ENCODE measurements around the gene CRB2. TPM values are rescaled to one million over a fixed set of nuclear protein-coding genes. Genes with fewer than 3 reads are reported as not detected.
"Not testable (repeated sequence)": the region's sequence is repeated elsewhere in the genome, so short reads cannot be mapped to it uniquely, and the experiment has no call there.

CRB2 gene
- total RNA-seq, 1 donor from 2014 or later = not detected

GRCh38 chr9:123331346-123332060 is 24.5 kb upstream of the CRB2 start:
- Histone ChIP-seq H3K36me3 (ENCODE audit: control insufficient read depth, insufficient read depth, low read length) (no peaks in the 10 kb centered on the region), H3K4me3 (ENCODE audit: low read depth, low read length) (no peak overlapping the region), H3K27me3 (ENCODE audit: control insufficient read depth, insufficient read depth, low read length) (no peaks in the 10 kb centered on the region)
- TF ChIP-seq, protein P1, sequence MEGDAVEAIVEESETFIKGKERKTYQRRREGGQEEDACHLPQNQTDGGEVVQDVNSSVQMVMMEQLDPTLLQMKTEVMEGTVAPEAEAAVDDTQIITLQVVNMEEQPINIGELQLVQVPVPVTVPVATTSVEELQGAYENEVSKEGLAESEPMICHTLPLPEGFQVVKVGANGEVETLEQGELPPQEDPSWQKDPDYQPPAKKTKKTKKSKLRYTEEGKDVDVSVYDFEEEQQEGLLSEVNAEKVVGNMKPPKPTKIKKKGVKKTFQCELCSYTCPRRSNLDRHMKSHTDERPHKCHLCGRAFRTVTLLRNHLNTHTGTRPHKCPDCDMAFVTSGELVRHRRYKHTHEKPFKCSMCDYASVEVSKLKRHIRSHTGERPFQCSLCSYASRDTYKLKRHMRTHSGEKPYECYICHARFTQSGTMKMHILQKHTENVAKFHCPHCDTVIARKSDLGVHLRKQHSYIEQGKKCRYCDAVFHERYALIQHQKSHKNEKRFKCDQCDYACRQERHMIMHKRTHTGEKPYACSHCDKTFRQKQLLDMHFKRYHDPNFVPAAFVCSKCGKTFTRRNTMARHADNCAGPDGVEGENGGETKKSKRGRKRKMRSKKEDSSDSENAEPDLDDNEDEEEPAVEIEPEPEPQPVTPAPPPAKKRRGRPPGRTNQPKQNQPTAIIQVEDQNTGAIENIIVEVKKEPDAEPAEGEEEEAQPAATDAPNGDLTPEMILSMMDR (IDR thresholded peaks at IDR 0.05; ENCODE audit: insufficient read depth, low read length, severe bottlenecking) = no peak
- FAIRE-seq (no peak), DNase-seq (ENCODE audit: low read depth) (no peak)

DNA sequence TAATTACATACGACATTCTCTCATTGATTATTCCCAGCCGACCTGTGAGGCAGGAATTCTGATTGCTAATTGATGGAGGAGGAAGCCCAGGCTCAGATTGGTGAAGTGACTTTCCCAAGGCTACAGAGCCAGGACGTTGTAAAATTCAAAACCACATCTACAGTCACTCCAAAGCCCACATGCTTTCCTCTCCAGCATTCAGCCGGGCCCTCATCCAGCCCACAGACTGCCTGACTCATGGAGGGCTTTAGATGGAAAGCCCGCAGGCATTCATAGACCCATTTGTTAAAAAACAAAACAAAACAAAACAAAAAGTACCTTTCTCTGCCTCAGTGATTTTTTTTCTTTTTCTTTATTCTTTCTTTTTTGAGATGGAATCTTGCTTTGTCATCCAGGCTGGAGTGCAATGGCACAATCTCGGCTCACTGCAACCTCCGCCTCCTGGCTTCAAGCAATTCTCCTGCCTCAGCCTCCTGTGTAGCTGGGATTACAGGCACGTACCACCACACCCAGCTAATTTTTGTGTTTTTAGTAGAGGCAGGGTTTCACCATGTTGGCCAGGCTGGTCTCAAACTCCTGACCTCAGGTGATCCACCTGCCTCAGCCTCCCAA is 22.8 kb upstream of the CRB2 start:
- not testable (repeated sequence) for DNase-seq (ENCODE audit: low read depth); H3K4me3 ChIP-seq (ENCODE audit: low read depth, low read length); H3K27me3 ChIP-seq (ENCODE audit: control insufficient read depth, insufficient read depth, low read length); H3K36me3 ChIP-seq (ENCODE audit: control insufficient read depth, insufficient read depth, low read length); FAIRE-seq

DNA sequence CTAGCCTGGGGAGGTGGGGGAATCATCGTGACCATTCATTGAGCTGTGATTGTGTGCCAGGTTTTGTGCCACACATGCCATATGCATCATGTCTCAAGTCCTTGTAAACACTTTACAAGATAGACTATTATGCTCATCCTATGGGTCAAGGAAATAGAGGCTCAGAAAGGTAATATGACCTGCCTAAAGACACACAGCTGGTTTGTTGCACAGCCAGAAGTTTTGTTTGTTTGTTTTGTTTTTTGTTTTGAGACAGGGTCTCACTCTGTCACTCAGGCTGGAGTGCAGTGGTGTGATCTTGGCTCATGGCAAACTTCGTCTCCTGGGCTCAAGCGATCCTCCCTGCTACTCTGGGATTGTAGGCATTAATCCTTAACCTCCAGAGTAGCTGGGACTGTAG is 21.4 kb upstream of the CRB2 start:
- TF ChIP-seq, protein P1 (IDR thresholded peaks at IDR 0.05; ENCODE audit: insufficient read depth, low read length, severe bottlenecking) = no peak
- no peak for FAIRE-seq
- H3K36me3 ChIP-seq (ENCODE audit: control insufficient read depth, insufficient read depth, low read length) = no peaks in the 10 kb centered on the region
- DNase-seq (ENCODE audit: low read depth) = no peak
- no peaks in the 10 kb centered on the region for H3K27me3 ChIP-seq (ENCODE audit: control insufficient read depth, insufficient read depth, low read length)
- H3K4me3 ChIP-seq (ENCODE audit: low read depth, low read length) = no peak overlapping the region

DNA sequence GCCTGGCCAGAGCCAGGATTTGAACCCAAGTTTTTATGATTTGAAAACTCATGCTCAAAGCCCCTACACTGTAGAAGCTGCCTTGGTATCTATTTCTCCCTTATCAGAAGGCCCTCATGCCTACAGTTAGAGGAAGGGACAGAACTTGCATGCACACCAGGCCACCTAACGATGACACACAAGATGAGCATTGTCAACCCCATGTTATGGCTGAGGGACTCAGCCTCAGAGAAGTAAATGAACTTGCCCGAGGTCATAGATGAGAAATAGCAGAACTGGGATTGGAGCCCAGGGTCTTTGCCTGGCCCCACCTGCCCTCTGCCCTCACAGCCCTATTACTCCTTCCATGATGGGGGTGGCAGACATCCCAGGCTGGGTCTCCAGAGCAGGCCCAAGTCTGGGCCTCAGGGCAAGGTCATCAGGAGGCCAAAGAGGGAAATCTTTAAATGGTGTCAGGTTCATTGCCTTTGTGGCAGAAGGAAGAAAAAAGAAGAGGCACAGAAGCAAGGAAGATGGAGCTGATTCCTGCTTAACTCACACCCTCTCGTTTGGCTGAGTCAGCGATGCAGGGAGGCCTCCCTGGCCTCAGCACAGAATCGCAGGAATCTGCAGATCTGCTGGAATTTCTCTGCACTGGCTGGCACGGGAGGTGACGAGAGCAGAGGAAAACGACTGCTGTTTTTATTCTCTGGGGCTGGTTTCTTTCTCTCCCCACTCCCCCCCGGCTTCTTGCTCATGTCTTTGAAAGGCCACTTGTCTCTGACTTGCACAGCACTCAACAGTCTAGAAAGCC is 20.6 kb upstream of the CRB2 start:
- FAIRE-seq (no peak), DNase-seq (ENCODE audit: low read depth) (peak; percentile 44)
- Histone ChIP-seq H3K36me3 (ENCODE audit: control insufficient read depth, insufficient read depth, low read length) (no peaks in the 10 kb centered on the region), H3K27me3 (ENCODE audit: control insufficient read depth, insufficient read depth, low read length) (no peaks in the 10 kb centered on the region), H3K4me3 (ENCODE audit: low read depth, low read length) (no peak overlapping the region)
- TF ChIP-seq, protein P1 (IDR thresholded peaks at IDR 0.05; ENCODE audit: insufficient read depth, low read length, severe bottlenecking) = no peak

DNA sequence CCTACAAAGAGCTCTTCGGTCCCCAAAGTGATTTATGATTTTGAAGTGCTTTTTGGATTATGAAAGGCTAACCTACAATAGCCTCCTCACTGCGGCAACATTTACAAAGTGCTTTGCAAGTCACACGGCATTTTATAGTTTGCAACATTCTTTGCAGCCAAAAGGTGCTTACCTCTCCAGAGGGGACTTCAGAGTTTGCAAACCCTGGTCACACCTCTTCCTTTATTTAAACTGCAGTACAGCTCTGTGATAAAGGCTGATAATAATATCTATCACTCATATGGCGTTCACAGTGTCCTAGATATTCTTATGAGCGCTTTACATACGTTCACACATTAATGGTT is 20.0 kb upstream of the CRB2 start:
- Histone ChIP-seq H3K36me3 (ENCODE audit: control insufficient read depth, insufficient read depth, low read length) (no peaks in the 10 kb centered on the region), H3K4me3 (ENCODE audit: low read depth, low read length) (no peak overlapping the region), H3K27me3 (ENCODE audit: control insufficient read depth, insufficient read depth, low read length) (no peaks in the 10 kb centered on the region)
- DNase-seq (ENCODE audit: low read depth) = no peak
- TF ChIP-seq, protein P1 (IDR thresholded peaks at IDR 0.05; ENCODE audit: insufficient read depth, low read length, severe bottlenecking) = no peak
- FAIRE-seq = no peak

- no peaks in the 10 kb centered on the region for H3K36me3 ChIP-seq (ENCODE audit: control insufficient read depth, insufficient read depth, low read length)
- no peak overlapping the region for H3K4me3 ChIP-seq (ENCODE audit: low read depth, low read length)
- peak; percentile 69 for DNase-seq (ENCODE audit: low read depth)
- FAIRE-seq = no peak
- TF ChIP-seq, protein P1 (IDR thresholded peaks at IDR 0.05; ENCODE audit: insufficient read depth, low read length, severe bottlenecking) = no peak
- H3K27me3 ChIP-seq (ENCODE audit: control insufficient read depth, insufficient read depth, low read length) = no peaks in the 10 kb centered on the region
Observed at GRCh38 chr9:123336449-123336848, 19.5 kb upstream of the CRB2 start.
